Measurements from ENCODE around the gene POLN.

DNA sequence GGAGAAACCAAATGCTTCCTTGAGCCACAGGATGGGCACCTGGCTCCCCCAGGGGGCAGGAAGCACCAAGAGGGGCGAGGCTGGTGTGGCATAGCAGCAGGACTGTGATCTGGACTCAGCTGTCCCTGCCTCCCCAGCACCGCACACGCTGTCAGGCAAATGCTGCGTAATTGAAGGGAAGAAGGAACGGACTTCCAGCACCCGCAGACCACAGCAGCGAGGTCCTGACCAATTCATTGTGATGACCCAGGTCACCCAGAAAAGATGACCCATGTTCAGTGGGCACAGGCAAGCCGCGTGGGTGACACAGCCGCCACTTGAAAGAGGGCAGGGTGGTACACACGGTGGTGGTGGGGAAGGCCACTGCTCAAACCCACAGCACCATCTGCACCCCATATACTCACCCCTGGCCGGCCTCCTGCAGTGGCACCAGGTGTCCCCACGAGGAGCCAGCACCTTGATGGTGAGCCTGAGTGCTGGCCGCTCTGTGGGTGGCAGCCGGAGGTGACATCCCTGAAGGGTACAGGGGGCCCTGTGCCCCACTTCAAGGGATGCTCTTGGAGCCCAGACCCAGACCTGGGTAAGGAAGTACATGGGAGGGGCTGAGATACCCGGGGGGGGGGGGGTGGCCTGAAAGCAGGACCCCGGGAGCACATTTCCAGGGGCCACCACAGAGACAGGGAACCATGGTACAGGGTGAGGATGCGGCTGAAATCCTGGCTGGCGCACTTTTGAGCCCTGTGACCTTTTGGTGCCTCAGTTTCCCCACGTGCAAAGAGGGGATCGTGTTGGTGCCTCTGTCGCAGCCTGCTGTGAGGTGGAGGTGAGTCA lies 171.3 kb downstream of the POLN start:
- TF ChIP-seq CTCF (IDR thresholded peaks at IDR 0.05; ENCODE audit: low read depth, low read length): no peak
- no peak for TF ChIP-seq POLR2A (IDR thresholded peaks at IDR 0.05; ENCODE audit: extremely low read depth, insufficient read length)
